ENCODE data around the gene CEP162. TPM values are rescaled to one million over a fixed set of nuclear protein-coding genes. Genes with fewer than 3 reads are reported as not detected.

The CEP162 gene
- total RNA-seq, 1 experiment from 2014 or later, result 7.3 TPM

GRCh38 chr6:84258866-84259265 is 31.4 kb upstream of the CEP162 start:
- Mint-ChIP-seq H3K27ac (ENCODE audit: unreplicated experiment) (no peak overlapping the region), H3K27me3 (ENCODE audit: insufficient read depth, unreplicated experiment) (no peaks in the 10 kb centered on the region), H3K9me3 (ENCODE audit: unreplicated experiment) (no peaks in the 10 kb centered on the region), H3K36me3 (ENCODE audit: insufficient read depth, unreplicated experiment) (no peaks in the 10 kb centered on the region), H3K4me3 (ENCODE audit: unreplicated experiment) (no peak overlapping the region), H3K4me1 (ENCODE audit: low read depth, unreplicated experiment) (no peaks in the 10 kb centered on the region)
- no peaks in the 10 kb centered on the region for H3K36me3 ChIP-seq (ENCODE audit: control insufficient read depth, insufficient read depth, low read length)
- peaks cover 31% of the 10 kb centered on the region for H3K4me1 ChIP-seq
- intact Hi-C loops (cut with micrococcal nuclease; ENCODE audit: unreplicated experiment), result no loop called here
- TF ChIP-seq CTCF (IDR thresholded peaks at IDR 0.05; ENCODE audit: insufficient read depth in 1 of 2, low read depth in 1 of 2, low read length in 1 of 2, severe bottlenecking in 1 of 2, unreplicated experiment in 1 of 2), result no peak
- ChIA-PET CTCF (no interaction called here), POLR2A (no interaction called here)
- no peaks in the 10 kb centered on the region for H3K27me3 ChIP-seq (replicated peaks; ENCODE audit: control insufficient read depth, insufficient read depth, low read length)
- H3K4me3 ChIP-seq (ENCODE audit: low read depth, low read length), result no peak overlapping the region
- no peaks in the 10 kb centered on the region for H3K9me3 ChIP-seq
- no peak for DNase-seq
- BruUV-seq (replicated peaks), result no TSS peak

- BruUV-seq (replicated peaks), result no TSS peak
- Mint-ChIP-seq H3K9me3 (ENCODE audit: unreplicated experiment) (no peaks in the 10 kb centered on the region), H3K36me3 (ENCODE audit: insufficient read depth, unreplicated experiment) (no peaks in the 10 kb centered on the region), H3K4me1 (ENCODE audit: low read depth, unreplicated experiment) (no peaks in the 10 kb centered on the region), H3K27me3 (ENCODE audit: insufficient read depth, unreplicated experiment) (no peaks in the 10 kb centered on the region), H3K27ac (ENCODE audit: unreplicated experiment) (no peak overlapping the region), H3K4me3 (ENCODE audit: unreplicated experiment) (no peak overlapping the region)
- Histone ChIP-seq H3K36me3 (ENCODE audit: control insufficient read depth, insufficient read depth, low read length) (no peaks in the 10 kb centered on the region), H3K4me3 (ENCODE audit: low read depth, low read length) (no peak overlapping the region), H3K27me3 (replicated peaks; ENCODE audit: control insufficient read depth, insufficient read depth, low read length) (no peaks in the 10 kb centered on the region), H3K4me1 (peaks cover 25% of the 10 kb centered on the region), H3K9me3 (no peaks in the 10 kb centered on the region)
- POLR2A ChIA-PET, result no interaction called here
- TF ChIP-seq CTCF (IDR thresholded peaks at IDR 0.05; ENCODE audit: insufficient read depth in 1 of 2, low read depth in 1 of 2, low read length in 1 of 2, severe bottlenecking in 1 of 2, unreplicated experiment in 1 of 2), result no peak
- CTCF ChIA-PET, result no interaction called here
- DNase-seq, result no peak
- intact Hi-C loops (cut with micrococcal nuclease; ENCODE audit: unreplicated experiment), result no loop called here
Measured at GRCh38 chr6:84258268-84258667, 30.8 kb upstream of the CEP162 start.

GRCh38 chr6:84255641-84256040 is 28.2 kb upstream of the CEP162 start:
- DNase-seq, result no peak
- POLR2A ChIA-PET, result no interaction called here
- no peak overlapping the region for H3K27ac Mint-ChIP-seq (ENCODE audit: unreplicated experiment)
- Histone ChIP-seq H3K9me3 (no peaks in the 10 kb centered on the region), H3K4me3 (ENCODE audit: low read depth, low read length) (no peak overlapping the region), H3K36me3 (ENCODE audit: control insufficient read depth, insufficient read depth, low read length) (no peaks in the 10 kb centered on the region), H3K27me3 (replicated peaks; ENCODE audit: control insufficient read depth, insufficient read depth, low read length) (no peaks in the 10 kb centered on the region), H3K4me1 (peaks cover 21% of the 10 kb centered on the region; the same call in 1 of the 2 replicates)
- no peaks in the 10 kb centered on the region for H3K4me1 Mint-ChIP-seq (ENCODE audit: low read depth, unreplicated experiment)
- H3K27me3 Mint-ChIP-seq (ENCODE audit: insufficient read depth, unreplicated experiment), result no peaks in the 10 kb centered on the region
- BruUV-seq (replicated peaks), result no TSS peak
- intact Hi-C loops (cut with micrococcal nuclease; ENCODE audit: unreplicated experiment), result no loop called here
- H3K9me3 Mint-ChIP-seq (ENCODE audit: unreplicated experiment), result no peaks in the 10 kb centered on the region
- H3K4me3 Mint-ChIP-seq (ENCODE audit: unreplicated experiment), result no peak overlapping the region
- TF ChIP-seq CTCF (IDR thresholded peaks at IDR 0.05; ENCODE audit: insufficient read depth in 1 of 2, low read depth in 1 of 2, low read length in 1 of 2, severe bottlenecking in 1 of 2, unreplicated experiment in 1 of 2), result no peak
- no peaks in the 10 kb centered on the region for H3K36me3 Mint-ChIP-seq (ENCODE audit: insufficient read depth, unreplicated experiment)
- CTCF ChIA-PET, result no interaction called here

Data from Caco-2 (cell line).